HFF-Myc (cell line): ENCODE results near the gene MALAT1.

Experiments used
- DNase-seq: peaks from one replicate; pipeline ENCODE4 v3.0.0-alpha.2; 2011; ENCODE audit warnings: low read depth; ENCODE audit errors: extremely low read depth
- H3K4me3 ChIP-seq: replicated peaks from 2 replicates; pipeline ENCODE4 v1.5.1; 2011; ENCODE audit warnings: low read depth, mild to moderate bottlenecking, control low read depth, low read length
- TF ChIP-seq, protein P1 (sequence below): IDR thresholded peaks from 2 replicates; pipeline ENCODE4 v1.5.1; 2012; ENCODE audit warnings: mild to moderate bottlenecking, low read depth, low read length, control low read depth; ENCODE audit errors: missing control alignments

MALAT1 gene

DNA sequence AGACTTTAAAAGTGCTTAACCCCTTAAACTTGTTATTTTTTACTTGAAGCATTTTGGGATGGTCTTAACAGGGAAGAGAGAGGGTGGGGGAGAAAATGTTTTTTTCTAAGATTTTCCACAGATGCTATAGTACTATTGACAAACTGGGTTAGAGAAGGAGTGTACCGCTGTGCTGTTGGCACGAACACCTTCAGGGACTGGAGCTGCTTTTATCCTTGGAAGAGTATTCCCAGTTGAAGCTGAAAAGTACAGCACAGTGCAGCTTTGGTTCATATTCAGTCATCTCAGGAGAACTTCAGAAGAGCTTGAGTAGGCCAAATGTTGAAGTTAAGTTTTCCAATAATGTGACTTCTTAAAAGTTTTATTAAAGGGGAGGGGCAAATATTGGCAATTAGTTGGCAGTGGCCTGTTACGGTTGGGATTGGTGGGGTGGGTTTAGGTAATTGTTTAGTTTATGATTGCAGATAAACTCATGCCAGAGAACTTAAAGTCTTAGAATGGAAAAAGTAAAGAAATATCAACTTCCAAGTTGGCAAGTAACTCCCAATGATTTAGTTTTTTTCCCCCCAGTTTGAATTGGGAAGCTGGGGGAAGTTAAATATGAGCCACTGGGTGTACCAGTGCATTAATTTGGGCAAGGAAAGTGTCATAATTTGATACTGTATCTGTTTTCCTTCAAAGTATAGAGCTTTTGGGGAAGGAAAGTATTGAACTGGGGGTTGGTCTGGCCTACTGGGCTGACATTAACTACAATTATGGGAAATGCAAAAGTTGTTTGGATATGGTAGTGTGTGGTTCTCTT lies 2.8 kb downstream of the MALAT1 start:
- H3K4me3 ChIP-seq, result peak overlapping the region; percentile 84
- peak; percentile 40 for DNase-seq
- TF ChIP-seq, protein P1, sequence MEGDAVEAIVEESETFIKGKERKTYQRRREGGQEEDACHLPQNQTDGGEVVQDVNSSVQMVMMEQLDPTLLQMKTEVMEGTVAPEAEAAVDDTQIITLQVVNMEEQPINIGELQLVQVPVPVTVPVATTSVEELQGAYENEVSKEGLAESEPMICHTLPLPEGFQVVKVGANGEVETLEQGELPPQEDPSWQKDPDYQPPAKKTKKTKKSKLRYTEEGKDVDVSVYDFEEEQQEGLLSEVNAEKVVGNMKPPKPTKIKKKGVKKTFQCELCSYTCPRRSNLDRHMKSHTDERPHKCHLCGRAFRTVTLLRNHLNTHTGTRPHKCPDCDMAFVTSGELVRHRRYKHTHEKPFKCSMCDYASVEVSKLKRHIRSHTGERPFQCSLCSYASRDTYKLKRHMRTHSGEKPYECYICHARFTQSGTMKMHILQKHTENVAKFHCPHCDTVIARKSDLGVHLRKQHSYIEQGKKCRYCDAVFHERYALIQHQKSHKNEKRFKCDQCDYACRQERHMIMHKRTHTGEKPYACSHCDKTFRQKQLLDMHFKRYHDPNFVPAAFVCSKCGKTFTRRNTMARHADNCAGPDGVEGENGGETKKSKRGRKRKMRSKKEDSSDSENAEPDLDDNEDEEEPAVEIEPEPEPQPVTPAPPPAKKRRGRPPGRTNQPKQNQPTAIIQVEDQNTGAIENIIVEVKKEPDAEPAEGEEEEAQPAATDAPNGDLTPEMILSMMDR, result no peak

DNA sequence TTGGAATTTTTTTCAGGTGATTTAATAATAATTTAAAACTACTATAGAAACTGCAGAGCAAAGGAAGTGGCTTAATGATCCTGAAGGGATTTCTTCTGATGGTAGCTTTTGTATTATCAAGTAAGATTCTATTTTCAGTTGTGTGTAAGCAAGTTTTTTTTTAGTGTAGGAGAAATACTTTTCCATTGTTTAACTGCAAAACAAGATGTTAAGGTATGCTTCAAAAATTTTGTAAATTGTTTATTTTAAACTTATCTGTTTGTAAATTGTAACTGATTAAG lies 3.4 kb downstream of the MALAT1 start:
- no peak for DNase-seq
- TF ChIP-seq, protein P1, result no peak
- H3K4me3 ChIP-seq, result peak overlapping the region; percentile 84

DNA sequence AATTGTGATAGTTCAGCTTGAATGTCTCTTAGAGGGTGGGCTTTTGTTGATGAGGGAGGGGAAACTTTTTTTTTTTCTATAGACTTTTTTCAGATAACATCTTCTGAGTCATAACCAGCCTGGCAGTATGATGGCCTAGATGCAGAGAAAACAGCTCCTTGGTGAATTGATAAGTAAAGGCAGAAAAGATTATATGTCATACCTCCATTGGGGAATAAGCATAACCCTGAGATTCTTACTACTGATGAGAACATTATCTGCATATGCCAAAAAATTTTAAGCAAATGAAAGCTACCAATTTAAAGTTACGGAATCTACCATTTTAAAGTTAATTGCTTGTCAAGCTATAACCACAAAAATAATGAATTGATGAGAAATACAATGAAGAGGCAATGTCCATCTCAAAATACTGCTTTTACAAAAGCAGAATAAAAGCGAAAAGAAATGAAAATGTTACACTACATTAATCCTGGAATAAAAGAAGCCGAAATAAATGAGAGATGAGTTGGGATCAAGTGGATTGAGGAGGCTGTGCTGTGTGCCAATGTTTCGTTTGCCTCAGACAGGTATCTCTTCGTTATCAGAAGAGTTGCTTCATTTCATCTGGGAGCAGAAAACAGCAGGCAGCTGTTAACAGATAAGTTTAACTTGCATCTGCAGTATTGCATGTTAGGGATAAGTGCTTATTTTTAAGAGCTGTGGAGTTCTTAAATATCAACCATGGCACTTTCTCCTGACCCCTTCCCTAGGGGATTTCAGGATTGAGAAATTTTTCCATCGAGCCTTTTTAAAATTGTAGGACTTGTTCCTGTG lies 3.9 kb downstream of the MALAT1 start:
- H3K4me3 ChIP-seq, result peak overlapping the region; percentile 84
- TF ChIP-seq, protein P1, result no peak
- peak; percentile 31 for DNase-seq

DNA sequence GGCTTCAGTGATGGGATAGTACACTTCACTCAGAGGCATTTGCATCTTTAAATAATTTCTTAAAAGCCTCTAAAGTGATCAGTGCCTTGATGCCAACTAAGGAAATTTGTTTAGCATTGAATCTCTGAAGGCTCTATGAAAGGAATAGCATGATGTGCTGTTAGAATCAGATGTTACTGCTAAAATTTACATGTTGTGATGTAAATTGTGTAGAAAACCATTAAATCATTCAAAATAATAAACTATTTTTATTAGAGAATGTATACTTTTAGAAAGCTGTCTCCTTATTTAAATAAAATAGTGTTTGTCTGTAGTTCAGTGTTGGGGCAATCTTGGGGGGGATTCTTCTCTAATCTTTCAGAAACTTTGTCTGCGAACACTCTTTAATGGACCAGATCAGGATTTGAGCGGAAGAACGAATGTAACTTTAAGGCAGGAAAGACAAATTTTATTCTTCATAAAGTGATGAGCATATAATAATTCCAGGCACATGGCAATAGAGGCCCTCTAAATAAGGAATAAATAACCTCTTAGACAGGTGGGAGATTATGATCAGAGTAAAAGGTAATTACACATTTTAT lies 4.6 kb downstream of the MALAT1 start:
- TF ChIP-seq, protein P1, result no peak
- peak; percentile 19 for DNase-seq
- peak overlapping the region; percentile 84 for H3K4me3 ChIP-seq

DNA sequence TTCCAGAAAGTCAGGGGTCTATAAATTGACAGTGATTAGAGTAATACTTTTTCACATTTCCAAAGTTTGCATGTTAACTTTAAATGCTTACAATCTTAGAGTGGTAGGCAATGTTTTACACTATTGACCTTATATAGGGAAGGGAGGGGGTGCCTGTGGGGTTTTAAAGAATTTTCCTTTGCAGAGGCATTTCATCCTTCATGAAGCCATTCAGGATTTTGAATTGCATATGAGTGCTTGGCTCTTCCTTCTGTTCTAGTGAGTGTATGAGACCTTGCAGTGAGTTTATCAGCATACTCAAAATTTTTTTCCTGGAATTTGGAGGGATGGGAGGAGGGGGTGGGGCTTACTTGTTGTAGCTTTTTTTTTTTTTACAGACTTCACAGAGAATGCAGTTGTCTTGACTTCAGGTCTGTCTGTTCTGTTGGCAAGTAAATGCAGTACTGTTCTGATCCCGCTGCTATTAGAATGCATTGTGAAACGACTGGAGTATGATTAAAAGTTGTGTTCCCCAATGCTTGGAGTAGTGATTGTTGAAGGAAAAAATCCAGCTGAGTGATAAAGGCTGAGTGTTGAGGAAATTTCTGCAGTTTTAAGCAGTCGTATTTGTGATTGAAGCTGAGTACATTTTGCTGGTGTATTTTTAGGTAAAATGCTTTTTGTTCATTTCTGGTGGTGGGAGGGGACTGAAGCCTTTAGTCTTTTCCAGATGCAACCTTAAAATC lies 5.3 kb downstream of the MALAT1 start:
- DNase-seq, result peak; percentile 38
- peak overlapping the region; percentile 84 for H3K4me3 ChIP-seq
- TF ChIP-seq, protein P1, result no peak

DNA sequence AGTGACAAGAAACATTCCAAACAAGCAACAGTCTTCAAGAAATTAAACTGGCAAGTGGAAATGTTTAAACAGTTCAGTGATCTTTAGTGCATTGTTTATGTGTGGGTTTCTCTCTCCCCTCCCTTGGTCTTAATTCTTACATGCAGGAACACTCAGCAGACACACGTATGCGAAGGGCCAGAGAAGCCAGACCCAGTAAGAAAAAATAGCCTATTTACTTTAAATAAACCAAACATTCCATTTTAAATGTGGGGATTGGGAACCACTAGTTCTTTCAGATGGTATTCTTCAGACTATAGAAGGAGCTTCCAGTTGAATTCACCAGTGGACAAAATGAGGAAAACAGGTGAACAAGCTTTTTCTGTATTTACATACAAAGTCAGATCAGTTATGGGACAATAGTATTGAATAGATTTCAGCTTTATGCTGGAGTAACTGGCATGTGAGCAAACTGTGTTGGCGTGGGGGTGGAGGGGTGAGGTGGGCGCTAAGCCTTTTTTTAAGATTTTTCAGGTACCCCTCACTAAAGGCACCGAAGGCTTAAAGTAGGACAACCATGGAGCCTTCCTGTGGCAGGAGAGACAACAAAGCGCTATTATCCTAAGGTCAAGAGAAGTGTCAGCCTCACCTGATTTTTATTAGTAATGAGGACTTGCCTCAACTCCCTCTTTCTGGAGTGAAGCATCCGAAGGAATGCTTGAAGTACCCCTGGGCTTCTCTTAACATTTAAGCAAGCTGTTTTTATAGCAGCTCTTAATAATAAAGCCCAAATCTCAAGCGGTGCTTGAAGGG lies 6.0 kb downstream of the MALAT1 start:
- DNase-seq, result peak; percentile 14
- H3K4me3 ChIP-seq, result peak overlapping the region; percentile 84
- TF ChIP-seq, protein P1, result no peak
